ENCODE measurements around the gene ZNF569.
"Not testable (repeated sequence)": the region's sequence is repeated elsewhere in the genome, so short reads cannot be mapped to it uniquely, and the experiment has no call there.

The ZNF569 gene

GRCh38 chr19:37401078-37401477 lies 66.2 kb downstream of the ZNF569 start:
- DNase-seq (ENCODE audit: low spot score): no peak

- DNase-seq (ENCODE audit: low spot score): not testable (repeated sequence)
Observed at GRCh38 chr19:37391399-37391798, 75.8 kb downstream of the ZNF569 start.

- no peak for DNase-seq (ENCODE audit: low spot score)
Observed at GRCh38 chr19:37389234-37389633, 78.0 kb downstream of the ZNF569 start.

- DNase-seq (ENCODE audit: low spot score): peak; percentile 98
Observed at GRCh38 chr19:37370880-37371661, 96.2 kb downstream of the ZNF569 start, which contains the start of gene ZNF527. Gene ZNF527, plus strand, starts transcription at chr19:37371099. Its CDS starts 3,100 bp downstream, at chr19:37374199.

- not testable (repeated sequence) for DNase-seq (ENCODE audit: low spot score)
Observed at GRCh38 chr19:37370386-37370879, 96.8 kb downstream of the ZNF569 start.

- DNase-seq (ENCODE audit: low spot score): no peak
Observed at GRCh38 chr19:37362733-37363132, 104.5 kb downstream of the ZNF569 start.

GRCh38 chr19:37361994-37362393 lies 105.2 kb downstream of the ZNF569 start:
- DNase-seq (ENCODE audit: low spot score): no peak
